Measurements from ENCODE around the gene PSRC1. TPM values are rescaled to one million over a fixed set of nuclear protein-coding genes. Genes with fewer than 3 reads are reported as not detected.

Gene PSRC1
- total RNA-seq, 1 experiment from 2014 or later = 68.4 TPM

- no peak for TF ChIP-seq ZNF281 (CRISPR knock-in tag; IDR thresholded peaks at IDR 0.05)
Observed at GRCh38 chr1:109283748-109284600, 1.0 kb upstream of the PSRC1 start (continued).

GRCh38 chr1:109282497-109282951, 421 bp downstream of the PSRC1 start:
- ChIA-PET CTCF (interaction anchor here (0.8 to 2.8 kb wide), 20 partner anchors 9 to 250 kb away, joined by 3 to 28 read pairs (median 4); partner anchors contain the start of genes MYBPHL, PSMA5, SARS1 and SORT1), POLR2A (interaction anchor here (0.7 to 2.6 kb wide), 9 partner anchors 15 to 116 kb away, joined by 3 to 21 read pairs (median 4); partner anchors contain the start of genes MYBPHL and SORT1)
- DNase-seq (ENCODE audit: low spot score) (peak; percentile 47), ATAC-seq (peak; percentile 71)
- Mint-ChIP-seq H3K36me3 (peaks cover 24% of the 10 kb centered on the region), H3K27me3 (ENCODE audit: low read depth) (no peaks in the 10 kb centered on the region; the same call in 1 of the 2 replicates), H3K4me1 (peaks cover 42% of the 10 kb centered on the region), H3K9me3 (no peaks in the 10 kb centered on the region), H3K4me3 (peak overlapping the region; percentile 99), H3K27ac (no peak overlapping the region; the same call in 1 of the 2 replicates)
- TF ChIP-seq NFATC4 (CRISPR knock-in tag; IDR thresholded peaks at IDR 0.05) = no peak

GRCh38 chr1:109281680-109282496, 1.1 kb downstream of the PSRC1 start:
- ChIA-PET POLR2A (interaction anchor here (0.9 to 2.6 kb wide), 5 partner anchors 15 to 116 kb away, joined by 3 to 21 read pairs (median 9); partner anchors contain the start of genes MYBPHL and SORT1), CTCF (interaction anchor here (1.2 to 2.8 kb wide), 14 partner anchors 11 to 251 kb away, joined by 3 to 28 read pairs (median 8); partner anchors contain the start of genes MYBPHL, PSMA5, SARS1 and SORT1)
- Mint-ChIP-seq H3K36me3 (peaks cover 24% of the 10 kb centered on the region), H3K4me3 (peak overlapping the region; percentile 99), H3K27me3 (ENCODE audit: low read depth) (no peaks in the 10 kb centered on the region; the same call in 1 of the 2 replicates), H3K4me1 (peaks cover 45% of the 10 kb centered on the region), H3K27ac (peak overlapping the region; percentile 60; the same call in 1 of the 2 replicates), H3K9me3 (no peaks in the 10 kb centered on the region)
- TF ChIP-seq AR (CRISPR knock-in tag; IDR thresholded peaks at IDR 0.05) (no peak), CBFB (CRISPR knock-in tag; IDR thresholded peaks at IDR 0.05; ENCODE audit: low read depth) (no peak), TCF7 (CRISPR knock-in tag; IDR thresholded peaks at IDR 0.05; ENCODE audit: low read depth) (no peak), ZNF232 (CRISPR knock-in tag; IDR thresholded peaks at IDR 0.05) (no peak), PRDM15 (CRISPR knock-in tag; IDR thresholded peaks at IDR 0.05) (no peak), NR2C2 (CRISPR knock-in tag; IDR thresholded peaks at IDR 0.05) (no peak), HMGXB4 (CRISPR knock-in tag; IDR thresholded peaks at IDR 0.05) (no peak), CREM (CRISPR knock-in tag; IDR thresholded peaks at IDR 0.05) (no peak), ZNF138 (CRISPR knock-in tag; conservative IDR thresholded peaks at IDR 0.05) (no peak), ZNF263 (CRISPR knock-in tag; IDR thresholded peaks at IDR 0.05; ENCODE audit: low read depth) (no peak), ESRRA (CRISPR knock-in tag; IDR thresholded peaks at IDR 0.05; ENCODE audit: borderline replicate concordance) (no peak)
- TF ChIP-seq, protein P1, sequence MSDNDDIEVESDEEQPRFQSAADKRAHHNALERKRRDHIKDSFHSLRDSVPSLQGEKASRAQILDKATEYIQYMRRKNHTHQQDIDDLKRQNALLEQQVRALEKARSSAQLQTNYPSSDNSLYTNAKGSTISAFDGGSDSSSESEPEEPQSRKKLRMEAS (CRISPR knock-in tag; IDR thresholded peaks at IDR 0.05) = no peak
- DNase-seq (ENCODE audit: low spot score) = no peak
- no peak for ATAC-seq
